ENCODE results near the gene ENOX1.

ENOX1 gene

DNA sequence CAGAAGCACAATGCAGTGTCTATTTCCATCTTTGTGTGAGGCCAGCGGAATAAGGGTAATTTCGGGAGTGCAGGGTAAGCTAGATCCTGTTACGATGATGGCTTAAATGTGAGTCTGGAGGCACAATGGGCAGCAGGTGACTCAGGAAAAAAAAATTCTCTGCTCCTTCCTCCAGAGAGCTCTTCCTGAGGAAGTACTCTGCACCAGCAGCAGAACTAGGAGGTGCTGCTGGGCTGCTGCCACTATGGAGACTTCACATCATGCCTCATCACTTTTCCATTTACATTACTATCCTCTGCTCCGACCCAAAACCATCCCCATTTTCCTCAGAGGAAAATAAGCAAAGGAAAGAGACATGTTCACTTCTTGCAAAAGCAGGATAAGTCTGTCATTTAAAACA lies 481.4 kb downstream of the ENOX1 start:
- DNase-seq = no peak

DNA sequence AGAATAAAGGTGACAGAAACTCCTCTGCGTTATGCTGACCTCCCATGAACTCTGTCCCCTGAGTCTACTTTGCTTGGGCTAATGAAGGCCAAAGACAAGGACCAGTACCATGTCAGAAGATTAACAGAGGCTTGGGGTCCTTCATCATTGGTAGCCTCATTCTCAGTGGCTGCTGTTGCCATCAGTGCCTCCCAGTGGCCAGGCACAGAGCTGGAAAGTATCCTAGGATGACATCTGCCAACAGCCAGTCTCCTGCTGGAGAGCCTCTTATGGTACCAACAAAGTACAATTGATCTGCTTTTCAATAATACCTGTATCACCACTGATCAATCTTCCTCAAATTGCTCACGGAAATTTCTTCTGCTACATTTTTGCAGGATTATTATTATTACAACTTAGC lies 481.8 kb downstream of the ENOX1 start:
- no peak for DNase-seq

DNA sequence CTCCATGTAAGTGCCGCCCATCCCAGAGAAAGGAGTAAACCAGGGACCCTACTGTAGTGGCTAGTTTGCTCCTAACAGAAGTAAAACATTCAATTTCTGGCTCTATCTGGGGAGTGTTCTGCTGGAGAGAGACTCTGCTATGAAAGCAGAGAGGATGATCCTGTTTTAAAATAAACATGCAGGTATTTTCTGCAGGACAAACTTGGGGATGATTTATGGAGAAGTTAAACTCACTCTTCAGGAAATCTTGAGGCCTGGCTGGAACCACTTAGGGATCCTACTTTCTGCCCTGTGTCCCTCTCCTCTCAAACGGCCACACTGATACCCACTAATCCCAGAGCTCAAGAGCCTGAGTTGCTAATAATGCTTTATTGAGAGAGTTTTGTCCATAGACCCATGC lies 482.3 kb downstream of the ENOX1 start:
- no peak for DNase-seq

DNA sequence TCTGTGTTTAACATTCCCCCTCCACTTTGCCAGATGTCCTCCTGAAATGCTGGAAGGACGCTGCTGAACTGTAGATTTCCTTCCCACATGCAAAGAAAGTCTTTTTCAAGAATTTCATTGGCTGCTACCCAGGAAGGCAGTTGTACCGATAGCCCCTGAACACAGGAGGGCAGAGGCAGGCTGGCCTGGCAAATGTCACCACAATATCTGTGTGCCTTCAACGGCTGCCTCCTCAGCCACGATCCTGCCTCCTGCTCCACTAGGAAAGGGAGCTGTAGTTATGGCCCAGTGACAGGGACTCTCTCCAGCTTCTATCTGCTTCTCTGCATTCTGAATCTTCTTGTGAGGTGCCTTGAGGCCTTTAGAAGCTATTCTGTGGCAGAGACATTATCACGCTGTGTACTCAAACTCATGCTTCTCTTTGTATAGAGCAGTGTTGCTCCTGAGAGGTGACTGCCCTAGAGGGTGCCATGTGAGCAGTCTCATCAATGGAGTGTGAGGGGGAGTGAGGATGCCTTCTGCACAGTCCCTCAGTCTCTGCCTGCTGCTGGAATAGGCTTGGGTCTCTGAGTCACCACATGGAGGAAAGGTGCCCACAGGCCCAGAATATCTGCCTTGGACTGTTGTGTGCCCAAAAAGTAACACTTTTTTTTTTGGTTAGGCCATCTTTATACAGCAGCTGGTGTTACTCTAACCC lies 483.6 kb downstream of the ENOX1 start:
- peak; percentile 76 for DNase-seq

DNA sequence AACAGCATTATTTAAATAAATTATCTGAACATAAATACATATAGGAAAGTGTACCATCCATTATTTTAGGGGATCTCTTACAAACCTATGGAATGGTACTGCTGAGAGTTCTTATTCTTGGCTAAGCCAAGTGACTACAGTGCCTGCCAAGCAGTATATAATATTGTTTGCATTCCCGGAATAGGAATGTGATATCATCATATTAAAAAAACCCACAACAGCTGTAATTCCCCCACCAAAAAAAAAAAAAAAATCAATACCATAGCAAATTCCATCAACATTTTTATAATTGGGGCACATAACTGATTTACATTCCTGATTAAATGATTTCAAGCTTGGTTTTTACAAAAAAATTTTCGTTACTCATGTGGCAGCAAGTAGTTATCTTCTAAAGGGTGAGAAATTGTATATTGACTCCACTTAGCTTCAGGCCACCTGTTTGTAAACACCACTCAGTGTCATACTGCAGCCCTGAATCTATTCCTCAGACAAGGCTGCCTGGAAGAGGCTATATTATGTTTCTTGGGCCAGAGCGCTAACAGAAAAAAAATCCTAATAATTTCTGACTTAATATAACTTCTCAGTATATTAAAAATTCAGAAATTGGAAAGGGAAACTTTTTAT lies 485.3 kb downstream of the ENOX1 start:
- peak; percentile 70 for DNase-seq

DNA sequence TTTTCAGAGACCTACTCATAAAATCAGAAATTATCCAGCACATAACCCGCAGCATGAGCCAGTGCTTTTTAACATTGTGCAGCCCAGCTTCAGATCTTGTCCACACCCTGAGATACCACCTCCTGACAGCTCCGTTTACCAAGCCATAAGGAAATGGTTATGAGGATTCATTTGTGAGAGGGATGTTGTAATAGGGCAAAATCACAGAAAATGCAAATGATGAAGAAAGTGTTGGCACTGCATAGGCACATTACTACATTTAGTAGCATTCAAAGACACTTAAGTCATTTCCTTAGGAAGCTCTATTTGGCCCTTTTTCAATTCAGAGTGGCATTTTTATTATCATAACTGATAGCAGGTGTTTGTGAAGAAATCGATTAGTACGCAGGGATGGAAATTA lies 485.9 kb downstream of the ENOX1 start:
- peak; percentile 67 for DNase-seq

DNA sequence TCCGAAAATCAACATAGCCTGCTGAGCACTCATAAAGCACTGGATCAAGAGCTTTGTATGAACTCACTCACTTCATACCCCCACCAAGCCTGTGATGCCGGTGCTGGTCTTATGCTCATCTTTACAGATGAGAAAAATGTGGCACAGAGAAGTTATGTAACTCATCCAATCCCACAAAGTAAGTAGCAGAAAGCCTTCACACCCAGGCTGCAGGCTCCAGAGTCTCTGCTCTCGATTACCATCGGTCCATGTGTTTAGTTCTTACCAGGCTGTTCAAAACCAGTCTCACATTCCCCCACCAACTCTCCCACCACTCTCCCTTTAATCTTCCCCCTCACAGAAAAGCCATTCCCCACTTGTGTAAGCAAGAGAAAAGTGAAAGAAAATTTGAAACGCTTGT lies 487.4 kb downstream of the ENOX1 start:
- DNase-seq = no peak

DNA sequence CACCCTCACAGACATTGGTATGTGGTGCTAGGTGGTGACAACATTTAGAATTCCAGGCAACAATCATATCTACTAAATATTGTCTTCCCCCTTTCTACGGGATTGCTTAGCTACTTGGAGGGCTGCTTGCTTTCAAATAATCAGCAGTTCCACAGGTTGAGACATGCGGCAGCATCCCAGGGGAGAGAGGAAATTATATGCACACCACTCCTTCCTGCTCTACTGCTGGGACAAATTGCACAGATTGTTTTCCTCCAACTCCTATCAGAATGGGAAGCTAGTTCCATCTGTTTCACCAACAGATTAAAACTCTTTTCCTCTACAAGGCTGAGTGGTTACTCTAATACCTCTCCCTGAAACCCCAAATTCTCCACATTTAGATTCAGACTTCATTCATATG lies 488.0 kb downstream of the ENOX1 start:
- DNase-seq = no peak

DNA sequence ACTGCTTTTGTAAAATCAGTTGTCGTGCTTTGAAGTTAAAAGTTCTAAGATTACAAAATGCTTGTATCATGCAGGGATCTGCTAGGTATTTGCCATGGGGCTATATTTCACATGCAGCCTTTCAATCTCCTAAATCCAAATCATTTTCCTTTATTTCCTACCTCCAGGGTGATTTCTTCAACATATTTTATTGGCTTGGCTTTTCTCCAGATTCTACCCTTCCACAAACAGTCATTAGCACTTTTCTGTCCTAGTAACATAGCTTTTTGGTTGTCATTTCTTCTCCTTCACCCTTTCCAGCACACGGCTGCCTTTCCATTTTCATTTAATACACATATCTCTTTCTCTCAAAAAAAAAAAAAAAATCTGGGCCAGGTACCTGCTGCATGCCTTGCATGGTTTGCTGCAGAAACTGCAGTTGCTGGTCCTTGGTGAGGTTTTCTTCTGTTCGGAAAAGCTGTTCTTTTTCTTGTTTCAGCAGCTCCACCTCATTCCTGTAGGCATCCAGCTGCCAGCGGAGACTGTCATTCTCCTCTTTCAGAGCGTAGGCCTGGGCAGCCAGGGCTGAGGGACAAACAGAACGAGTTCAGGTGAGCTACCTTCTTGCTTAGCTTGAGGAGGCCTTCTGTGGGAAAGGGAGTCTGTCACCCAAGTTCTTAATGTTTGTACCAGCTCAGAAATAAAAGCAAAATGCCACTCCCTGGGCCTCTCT lies 488.6 kb downstream of the ENOX1 start:
- no peak for DNase-seq

DNA sequence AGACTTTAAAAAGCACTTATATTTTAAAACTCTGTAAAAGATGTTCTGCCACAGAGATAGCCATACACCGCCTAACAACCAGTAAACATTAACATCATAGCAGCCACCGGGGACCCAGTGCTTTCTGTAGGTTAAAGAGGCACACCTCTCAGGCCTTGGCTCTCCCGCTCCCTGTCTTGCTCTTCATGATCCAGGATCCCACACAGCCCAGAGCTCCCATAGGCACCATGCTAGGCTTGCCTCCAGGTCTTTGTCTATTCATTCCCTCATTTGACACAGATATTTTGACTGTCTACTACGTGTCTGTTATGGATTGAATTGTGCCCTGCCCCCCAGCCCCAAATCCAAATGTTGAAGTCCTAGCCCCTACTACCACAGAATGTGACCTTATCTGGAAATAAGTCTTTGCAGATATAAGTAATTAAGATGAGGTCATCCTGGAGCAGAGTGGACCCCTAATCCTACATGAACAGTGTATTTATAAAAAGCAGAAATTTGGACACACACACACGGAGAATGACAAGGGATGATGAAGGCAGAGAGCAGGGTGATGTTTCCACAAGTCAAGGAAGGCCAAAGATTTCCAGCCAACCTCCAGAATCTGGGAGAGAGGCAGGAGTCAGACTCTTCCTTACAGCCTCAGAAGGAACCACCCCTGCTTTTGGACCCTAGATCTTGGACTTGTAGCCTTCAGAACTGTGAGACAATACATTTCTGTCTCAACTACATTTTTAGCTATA lies 490.8 kb downstream of the ENOX1 start:
- DNase-seq = no peak

DNA sequence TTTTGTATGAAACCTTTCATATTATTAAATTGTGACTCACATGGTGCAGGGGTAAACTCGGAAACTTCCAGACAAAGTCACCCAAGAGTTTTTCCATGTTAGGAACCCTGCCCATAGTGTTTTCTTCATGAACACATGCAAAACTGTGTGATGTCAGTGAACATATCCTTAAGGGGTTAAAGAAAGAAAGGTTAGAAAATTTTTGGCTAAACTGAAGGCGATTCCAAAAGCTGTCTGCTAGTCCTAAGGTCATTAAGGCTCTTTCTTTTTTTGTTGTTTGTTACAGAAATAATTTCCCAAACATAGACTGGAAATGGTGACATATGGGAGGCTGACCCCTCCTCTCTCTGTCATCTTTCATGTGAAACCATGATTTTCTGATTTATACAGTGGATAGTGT lies 491.5 kb downstream of the ENOX1 start:
- DNase-seq = no peak

DNA sequence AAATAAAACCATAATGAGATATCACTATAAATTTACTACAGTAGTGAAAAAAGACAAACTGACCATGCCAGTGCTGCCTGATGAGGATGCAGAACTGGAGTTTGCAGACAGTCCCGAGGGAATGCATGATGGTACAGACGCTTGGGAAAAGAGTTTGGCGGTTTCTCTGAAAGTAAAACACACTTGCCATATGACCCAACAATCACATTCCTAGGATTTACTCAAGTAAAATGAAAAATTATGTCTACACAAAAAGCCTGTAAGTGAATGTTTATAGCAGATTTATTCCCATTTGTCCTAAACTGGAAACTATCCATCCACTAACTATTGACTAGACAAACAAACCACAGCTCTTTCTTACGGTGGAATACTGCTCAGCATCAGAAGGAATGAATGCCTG lies 492.4 kb downstream of the ENOX1 start:
- peak; percentile 47 for DNase-seq

DNA sequence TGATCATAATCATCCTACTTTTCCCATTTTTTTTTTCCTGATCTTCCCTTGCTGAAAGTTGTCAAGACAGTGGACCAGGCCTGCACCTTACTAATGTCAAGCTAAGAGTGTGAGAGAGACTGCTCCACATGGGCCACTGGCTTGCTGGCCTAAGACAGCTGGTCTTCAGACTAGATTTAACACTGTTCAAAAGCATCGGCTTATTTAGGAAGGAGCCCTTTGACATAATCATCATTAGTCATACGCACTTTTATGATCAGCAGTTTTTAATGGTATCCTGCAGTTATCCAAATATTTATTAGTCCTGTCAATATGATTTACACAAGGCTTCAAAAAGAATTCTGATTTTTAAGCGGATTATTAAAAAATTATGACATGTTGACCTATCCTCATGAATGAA lies 492.8 kb downstream of the ENOX1 start:
- no peak for DNase-seq

DNA sequence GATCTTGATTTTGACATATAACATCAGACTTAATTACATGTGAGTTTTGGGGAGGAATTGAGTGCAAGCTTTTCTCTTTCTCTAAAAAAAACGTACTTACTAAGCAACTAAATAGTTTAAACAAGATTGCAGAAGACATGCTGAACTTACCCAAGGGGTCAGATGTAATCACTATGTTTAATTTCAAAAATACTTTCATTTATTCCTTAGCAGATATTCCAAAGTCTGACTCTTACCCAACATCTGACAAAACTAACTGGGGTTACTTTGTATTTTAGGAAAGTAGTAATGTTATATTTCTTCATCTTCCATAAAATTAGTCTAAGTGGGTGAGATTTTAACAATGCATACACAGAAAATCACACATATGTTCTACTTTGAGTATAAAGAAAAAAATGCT lies 493.2 kb downstream of the ENOX1 start:
- no peak for DNase-seq

DNA sequence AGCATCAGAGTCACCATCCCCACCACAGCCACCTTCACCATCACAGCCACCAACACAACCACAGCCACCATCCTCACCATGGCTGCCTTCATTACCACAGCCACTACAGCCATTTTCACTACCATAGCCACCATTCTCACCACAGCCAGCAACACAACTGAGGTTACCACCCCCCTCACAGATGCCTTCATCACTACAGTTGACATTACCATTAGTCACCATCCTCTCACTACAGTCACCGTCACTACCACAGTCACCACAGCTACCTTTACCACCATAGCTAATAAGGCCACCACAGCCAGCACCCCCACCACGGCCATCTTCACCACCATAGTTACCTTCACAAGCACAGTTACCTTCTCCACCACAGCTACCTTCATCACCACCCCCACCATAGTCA lies 493.8 kb downstream of the ENOX1 start:
- no peak for DNase-seq

DNA sequence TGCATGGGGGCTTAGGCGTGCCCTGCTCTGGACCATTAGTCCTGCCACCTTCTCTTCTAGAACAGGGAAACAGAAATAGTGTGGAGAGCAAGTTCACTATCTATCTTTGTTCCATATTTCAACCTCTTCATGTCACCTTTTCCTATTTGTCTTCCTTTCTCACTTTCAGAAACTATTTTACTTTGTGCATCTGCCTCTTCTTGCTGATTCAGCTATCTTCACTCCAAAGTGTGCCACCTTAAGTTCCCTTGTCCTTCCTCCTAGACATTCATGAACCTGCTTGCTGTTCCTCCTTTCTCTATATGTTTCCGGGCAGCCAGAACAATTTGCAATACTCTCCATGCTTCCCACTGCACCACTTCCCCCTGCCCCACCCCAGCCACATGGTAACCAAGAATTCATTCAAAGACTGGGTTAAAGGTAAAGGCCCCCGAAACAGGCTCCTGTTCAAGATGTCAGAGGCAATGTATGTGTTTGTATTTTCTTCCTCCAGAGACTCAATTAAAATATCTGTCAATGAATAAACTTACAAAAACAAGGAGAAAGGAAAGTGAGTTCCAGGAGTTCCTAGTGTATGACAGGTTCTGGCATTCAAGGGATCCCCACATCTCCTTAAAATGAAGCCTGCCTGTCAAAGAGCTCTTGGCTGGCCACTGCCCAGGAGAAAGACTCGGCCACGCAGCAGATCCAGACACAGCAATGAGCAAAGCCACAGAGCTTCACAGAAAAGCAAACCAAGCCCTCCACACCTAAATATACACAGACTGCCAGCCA lies 495.3 kb downstream of the ENOX1 start:
- DNase-seq = no peak

DNA sequence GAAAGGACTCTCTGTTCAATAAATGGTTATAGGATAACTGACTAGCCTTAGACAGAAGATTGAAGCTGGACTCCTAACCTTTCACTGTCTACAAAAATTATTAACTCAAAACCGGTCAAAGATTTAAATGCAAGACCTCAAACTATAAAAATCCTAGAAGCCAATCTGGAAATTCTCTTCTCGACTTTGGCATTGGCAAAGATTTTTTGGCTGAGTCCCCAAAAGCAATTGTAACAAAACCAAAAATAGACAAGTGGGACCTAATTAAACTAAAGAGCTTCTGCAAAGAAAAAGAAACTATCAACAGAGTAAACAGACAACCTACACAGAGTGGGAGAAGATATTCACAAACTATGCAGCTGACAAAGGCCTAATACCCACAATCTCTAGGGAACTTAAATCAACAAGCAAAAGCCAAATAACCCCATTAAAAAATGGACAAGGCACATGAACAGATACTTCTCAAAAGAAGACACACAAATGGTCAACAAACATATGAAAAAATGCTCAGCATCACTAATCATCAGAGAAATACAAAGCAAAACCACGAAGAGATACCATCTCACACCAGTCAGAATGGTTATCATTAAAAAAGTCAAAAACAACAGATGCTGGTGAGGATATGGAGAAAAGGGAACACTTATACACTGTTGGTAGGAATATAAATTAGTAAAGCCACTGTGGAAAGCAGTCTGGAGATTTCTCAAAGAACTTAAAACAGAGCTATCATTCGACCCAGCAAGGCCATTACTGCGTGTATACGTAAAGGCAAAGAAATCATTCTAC lies 497.1 kb downstream of the ENOX1 start:
- DNase-seq = no peak

DNA sequence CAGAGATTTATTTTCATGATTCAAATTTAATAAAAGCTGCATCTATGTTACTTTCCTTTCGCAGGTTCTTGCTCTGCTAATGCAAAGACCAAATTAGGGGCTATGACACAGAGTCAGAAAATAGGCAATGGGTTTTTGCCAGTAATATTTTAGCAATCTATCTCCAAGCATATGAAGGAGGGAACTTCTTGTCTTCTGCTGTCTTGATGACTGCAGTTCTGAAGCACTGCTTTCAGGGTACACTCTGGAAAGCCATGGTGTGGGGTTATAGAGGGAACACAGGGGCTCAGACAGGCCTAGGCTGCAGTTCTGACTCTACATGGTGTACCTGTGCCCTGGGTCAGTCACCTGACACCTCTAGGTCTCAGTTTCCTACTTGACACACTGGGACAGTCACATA lies 500.0 kb downstream of the ENOX1 start:
- no peak for DNase-seq

DNA sequence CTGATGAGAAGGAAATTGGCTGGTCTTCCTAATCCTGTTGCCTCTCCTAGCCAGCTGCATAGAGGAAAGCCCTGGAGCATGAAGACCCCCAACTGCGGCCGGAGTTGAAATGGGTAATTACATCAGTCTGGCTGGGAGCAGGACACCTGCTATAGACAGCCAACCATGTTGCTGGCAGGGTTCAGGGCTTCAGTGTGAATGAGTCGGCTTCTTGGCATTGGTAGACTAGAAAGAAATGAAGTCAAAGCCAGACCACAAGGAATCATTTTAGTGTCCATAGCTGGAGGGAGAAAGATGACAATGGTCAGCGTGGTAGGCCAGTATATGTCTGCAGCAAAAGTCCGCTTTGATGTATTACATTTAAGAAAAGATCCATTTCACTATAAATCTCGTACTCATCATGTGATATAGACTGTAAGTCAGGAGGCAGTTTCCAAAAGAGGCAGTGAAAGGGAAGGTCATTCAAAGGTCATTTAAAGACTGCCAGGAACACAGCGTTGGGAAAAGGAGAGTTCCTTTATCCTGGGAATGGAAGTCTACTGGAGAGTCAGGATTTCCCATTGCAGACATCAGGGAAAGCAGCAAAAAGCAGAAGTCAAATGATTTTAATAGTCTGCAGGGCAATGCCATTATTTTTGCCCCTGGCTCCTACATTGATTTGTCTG lies 500.7 kb downstream of the ENOX1 start:
- peak; percentile 74 for DNase-seq

DNA sequence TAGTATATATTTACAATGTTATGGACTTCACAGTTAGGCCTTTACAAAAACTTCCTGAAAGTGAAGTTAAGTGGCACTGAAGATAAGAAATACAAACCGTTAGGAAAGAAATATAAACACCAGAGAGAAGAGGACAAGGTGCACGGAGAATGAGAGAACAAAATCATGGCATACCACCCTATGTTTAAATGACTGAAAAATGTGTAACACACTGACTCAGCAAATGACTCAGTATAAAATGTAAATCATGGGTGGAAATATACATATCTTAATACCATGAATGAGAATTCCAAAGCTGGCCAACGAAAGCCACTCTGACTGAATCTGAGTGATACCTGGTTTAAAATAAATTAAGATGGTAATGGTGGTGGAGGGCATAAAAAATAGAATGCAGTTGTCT lies 502.6 kb downstream of the ENOX1 start:
- peak; percentile 77 for DNase-seq

DNA sequence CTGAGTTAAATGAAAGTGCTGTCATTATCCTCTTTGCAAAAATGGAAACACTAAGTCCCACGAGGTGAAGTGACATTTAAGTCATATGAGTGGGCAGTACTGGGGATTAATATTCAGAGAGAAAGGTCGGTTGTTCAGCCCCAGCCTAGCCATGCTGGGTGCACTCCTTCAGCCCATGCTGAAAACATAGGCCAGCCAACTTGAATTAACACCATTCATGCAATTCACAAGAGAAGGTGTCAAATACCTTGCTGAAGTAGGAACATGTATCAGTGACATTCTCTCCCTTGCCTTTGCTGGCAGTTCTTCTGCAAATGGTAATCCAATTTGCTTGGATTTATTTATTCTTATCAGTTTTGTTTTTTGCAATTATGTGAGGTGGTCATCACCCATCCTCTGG lies 507.1 kb downstream of the ENOX1 start:
- no peak for DNase-seq
